MM.1S (cell line): ENCODE data around the gene ARL8B.

Experiments
- EZH2 ChIP-seq: fragments of 300-600 bp; sonication (generic); optimal IDR thresholded peaks from 2 replicates; pipeline ENCODE3; 2017; ENCODE audit warnings: low read depth, mild to moderate bottlenecking, antibody characterized with exemption, low read length, mixed read lengths
- TF ChIP-seq, protein P1 (sequence below): fragments of 300-600 bp; sonication (generic); IDR thresholded peaks from 2 replicates; pipeline ENCODE4 v1.5.1; 2016; ENCODE audit warnings: antibody characterized with exemption, low read length, mixed read lengths

DNA sequence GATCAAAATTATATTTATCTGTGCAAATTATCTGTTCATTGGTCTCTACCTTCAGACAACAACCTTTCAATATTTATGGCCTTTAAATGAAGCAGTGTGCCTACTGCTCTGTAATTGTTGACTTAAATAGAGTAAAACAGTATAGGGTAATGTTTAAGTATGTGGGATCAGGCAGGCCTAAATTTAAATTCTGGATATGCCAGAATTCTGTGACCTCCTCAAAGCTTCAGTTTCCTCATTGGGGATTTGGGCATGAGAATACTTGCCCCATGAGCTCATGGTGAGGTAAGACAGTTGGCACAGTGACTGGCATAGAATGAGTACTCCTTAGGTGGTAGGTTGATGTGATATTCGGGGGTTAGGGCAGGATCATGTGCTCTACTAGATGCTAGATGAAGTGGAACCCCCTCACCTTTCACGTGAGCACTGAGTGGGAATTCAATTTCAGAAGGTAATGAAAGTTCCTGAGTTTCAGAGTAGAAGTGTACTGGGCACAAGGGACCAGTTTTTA lies 14.9 kb downstream of the ARL8B start:
- TF ChIP-seq, protein P1, sequence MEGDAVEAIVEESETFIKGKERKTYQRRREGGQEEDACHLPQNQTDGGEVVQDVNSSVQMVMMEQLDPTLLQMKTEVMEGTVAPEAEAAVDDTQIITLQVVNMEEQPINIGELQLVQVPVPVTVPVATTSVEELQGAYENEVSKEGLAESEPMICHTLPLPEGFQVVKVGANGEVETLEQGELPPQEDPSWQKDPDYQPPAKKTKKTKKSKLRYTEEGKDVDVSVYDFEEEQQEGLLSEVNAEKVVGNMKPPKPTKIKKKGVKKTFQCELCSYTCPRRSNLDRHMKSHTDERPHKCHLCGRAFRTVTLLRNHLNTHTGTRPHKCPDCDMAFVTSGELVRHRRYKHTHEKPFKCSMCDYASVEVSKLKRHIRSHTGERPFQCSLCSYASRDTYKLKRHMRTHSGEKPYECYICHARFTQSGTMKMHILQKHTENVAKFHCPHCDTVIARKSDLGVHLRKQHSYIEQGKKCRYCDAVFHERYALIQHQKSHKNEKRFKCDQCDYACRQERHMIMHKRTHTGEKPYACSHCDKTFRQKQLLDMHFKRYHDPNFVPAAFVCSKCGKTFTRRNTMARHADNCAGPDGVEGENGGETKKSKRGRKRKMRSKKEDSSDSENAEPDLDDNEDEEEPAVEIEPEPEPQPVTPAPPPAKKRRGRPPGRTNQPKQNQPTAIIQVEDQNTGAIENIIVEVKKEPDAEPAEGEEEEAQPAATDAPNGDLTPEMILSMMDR: no peak
- no peak for TF ChIP-seq EZH2
